GM18951 (cell line): ENCODE results near the gene UPF1.
A peak's percentile ranks its signal among the peaks of the same experiment; 100 is the strongest.

Experiments used
- POLR2A ChIP-seq: IDR thresholded peaks from 4 replicates; pipeline ENCODE4 v1.6.1; 2011; ENCODE audit warnings: mild to moderate bottlenecking; ENCODE audit not compliant: insufficient read length, insufficient read depth; ENCODE audit errors: extremely low read depth
- in situ Hi-C: fragments of 300-500 bp; cut with MboI; formaldehyde crosslinking; loops from one replicate; pipeline ENCODE4 v1.12.0; 2022; ENCODE audit warnings: low sequenced_read_pairs, mixed read lengths, inconsistent platforms; ENCODE audit not compliant: unreplicated experiment

UPF1 gene

DNA sequence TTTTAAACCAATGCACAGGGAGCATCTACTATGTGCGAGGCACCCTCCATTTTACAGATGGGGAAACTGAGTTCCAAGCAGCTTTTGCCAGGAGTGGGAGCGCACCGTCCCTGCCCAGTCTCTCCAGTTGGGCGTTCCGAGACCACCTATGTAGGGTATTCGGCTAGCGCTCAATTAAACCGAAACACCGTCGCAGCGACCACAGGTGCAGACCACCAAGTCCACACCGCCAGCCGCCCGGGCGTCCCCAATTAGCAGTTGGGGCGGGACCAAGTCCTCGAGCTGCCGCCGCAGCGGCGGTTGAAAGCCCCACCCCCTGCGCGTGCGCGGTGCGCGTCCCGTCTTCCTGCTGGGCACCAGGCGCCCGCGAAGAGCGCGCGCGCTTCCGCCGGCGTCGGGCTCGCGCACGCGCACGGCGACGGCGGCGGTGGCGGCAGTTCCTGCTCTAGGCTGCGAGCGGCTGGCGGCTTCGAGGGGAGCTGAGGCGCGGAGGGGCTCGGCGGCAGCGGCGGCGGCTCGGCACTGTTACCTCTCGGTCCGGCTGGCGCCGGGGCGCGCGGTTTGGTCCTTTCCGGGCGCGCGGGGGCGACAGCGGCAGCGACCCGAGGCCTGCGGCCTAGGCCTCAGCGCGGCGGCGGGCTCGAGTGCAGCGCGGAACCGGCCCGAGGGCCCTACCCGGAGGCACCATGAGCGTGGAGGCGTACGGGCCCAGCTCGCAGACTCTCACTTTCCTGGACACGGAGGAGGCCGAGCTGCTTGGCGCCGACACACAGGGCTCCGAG is at the start of gene UPF1:
UPF1 (plus strand) TSS at position 436 of the 782 bp plus-strand sequence; CDS start at position 687, 251 bp downstream.
- TF ChIP-seq POLR2A = peak; percentile 98
- in situ Hi-C loops = no loop called here

DNA sequence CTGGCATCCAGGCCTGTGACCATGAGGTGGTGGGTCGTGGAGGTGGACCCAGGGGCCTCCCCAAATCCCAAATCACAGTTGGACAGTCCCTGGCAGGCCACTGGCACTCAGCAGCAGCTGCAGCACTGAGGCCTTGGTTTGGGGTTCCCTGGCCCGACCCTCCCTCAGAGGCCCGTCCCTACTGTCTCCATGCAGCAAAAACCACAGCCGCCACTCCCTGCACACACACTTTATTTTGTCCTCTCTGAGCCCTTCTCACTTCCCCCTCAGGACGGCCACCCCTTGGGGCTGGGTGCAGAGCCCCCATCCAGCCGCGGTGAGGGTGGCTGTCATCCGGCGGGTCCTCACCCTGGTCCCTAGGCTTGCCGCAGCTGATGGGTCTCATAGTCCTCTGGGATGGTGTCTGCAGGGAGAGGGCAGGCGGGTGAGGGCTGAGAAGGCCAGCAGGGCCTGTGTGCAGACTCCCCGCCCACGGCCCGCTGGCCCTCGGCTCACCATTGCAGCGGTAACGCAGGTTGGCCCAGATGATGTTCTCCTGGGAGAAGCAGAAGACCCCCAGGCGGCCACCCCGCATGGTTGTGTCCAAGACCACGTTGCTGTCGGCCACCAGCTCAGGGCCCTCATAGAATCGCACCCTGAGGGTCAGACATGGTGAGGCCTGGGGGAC is 49.1 kb upstream of the UPF1 start:
- in situ Hi-C loops = no loop called here
- no peak for TF ChIP-seq POLR2A

DNA sequence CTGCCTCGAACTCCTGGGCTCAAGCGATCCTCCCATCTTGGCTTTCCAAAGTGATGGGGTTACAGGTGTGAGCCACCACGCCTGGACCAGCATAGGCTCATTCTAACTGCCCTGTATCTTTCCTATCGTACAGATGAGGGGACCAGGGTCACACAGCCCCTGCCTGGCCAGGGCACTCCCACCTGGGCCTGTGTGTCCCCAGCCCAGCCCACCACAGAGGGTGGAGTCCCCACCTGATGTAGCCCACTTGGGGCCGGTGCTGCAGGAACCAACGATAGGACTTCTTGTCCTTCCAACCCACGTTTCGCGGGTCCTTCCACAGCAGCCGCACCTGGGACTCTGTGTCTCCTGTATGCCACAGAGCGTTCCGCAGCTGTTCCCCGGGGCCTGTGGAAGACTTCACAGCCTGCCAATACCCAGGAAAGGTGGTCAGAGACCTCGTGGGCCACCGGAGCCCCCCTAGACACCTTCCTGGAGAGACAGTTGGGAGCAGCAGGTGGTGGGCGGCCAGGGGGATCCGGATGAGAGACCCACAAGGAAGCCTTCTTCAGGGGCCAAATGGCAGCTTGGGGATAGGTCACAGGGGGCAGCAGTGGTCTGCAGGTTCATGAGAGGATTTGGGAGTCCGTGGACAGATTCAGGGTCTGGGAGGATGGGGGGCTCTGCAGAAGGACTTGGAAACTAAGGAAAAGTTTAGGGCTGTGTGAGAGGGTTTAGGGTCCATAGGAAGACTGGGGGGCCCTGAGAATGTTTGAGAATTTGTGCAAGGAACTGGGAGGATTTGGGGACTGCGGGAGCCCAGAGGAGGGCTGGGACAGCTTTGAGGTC is 47.6 kb upstream of the UPF1 start:
- TF ChIP-seq POLR2A = no peak
- in situ Hi-C loops = no loop called here

DNA sequence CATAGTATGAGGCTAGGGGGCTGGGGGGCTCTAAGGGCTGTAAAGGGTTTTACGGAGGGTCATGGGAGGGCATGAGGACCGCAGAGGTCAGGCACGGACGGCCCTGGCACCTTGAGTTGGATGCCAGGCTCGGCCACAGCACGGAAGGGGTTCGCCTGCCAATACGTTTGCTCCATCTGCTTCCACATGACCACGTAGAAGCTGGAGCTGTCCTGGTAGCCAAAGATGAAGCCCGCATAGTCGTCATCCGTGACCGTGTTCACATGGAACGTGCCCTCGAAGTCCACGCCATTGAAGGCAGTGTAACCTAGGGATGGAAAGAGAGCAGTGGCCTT is 47.0 kb upstream of the UPF1 start:
- in situ Hi-C loops = no loop called here

GRCh38 chr19:18785179-18786124 is 46.3 kb upstream of the UPF1 start:
- no peak for TF ChIP-seq POLR2A
- in situ Hi-C loops = no loop called here

More for the DNA sequence above, 47.0 kb upstream of the UPF1 start:
- TF ChIP-seq POLR2A = no peak

DNA sequence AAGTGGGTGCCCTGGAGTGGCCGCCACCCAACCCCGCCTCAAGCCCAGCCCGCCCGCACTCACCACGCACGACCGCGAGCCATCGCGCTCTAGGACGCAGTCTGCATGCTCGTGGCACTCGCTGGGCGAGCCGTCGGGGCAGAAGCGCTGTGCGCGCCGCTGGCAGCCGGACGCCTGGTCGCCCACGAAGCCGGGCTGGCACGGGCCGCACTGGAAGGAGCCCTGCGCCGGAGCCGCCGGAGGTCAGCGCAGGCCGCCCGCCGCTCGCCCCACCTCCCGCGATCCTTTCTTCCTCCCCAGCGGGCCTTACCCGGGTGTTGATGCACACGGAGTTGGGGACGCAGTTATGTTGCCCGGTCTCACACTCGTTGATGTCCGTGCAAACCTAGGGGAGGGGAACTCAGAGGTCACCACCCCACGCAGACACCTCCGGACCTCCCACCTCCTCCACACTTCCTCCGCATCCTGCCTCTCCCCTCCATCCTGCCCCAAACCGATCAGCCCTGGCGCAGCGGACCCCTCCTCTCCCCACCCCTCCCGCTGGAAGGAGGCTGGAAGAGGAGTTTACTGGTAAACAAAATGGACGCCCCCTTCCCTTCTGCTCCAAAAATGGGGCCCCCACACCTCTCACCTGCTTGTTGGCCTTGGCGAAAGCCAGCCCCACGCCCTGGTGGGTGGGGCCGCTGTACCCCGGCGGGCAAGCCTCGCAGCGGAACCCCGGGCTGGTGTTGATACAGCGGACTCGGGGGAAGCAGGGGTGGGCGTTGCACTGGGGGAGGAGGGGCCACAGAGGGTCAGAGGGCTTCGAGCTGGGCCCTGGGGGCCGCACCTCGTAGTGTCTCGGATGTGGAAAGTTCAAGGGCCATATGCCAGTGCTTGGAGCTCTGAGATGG is 43.0 kb upstream of the UPF1 start:
- no peak for TF ChIP-seq POLR2A
- in situ Hi-C loops = no loop called here

- TF ChIP-seq POLR2A = no peak
- in situ Hi-C loops = no loop called here
Observed at GRCh38 chr19:18789422-18789869, 42.3 kb upstream of the UPF1 start.

DNA sequence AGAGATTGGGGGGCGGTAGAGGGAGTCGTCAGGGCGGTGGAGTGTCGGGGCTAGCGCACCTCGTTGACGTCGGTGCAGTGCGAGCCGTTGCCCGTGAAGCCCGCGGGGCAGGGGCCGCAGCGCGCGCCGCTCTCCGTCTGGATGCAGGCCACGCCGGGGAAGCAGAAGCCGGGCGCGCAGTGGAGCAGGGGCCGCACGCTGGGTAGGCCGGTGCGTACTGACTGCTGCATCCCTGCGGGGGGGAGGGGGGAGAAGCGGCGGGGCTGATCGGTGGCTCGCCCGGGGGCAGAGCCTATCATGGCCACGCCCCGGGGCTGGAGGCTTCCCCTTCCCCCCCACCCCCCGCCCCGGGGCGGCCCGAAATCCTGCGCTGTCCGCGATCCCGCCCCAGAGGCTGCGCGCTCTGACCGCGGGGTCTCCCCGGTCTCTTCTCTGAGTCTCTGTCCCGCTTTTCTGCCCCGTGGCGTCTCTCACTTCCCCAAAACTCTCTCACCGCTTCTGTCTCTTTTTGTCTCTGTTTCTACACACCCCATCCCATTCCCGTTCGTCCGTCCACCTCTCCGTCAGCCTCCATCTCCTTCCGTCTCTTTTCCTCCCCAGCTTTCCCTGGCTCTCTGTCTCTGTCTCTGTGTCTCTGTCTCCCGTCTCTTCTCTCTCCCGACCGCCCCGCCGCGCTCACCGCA is 41.7 kb upstream of the UPF1 start:
- in situ Hi-C loops = no loop called here
- no peak for TF ChIP-seq POLR2A

GRCh38 chr19:18790566-18791314 is 41.0 kb upstream of the UPF1 start, which contains the start of gene COMP:
Gene COMP (minus strand): TSS chr19:18791305. CDS start chr19:18791269, 36 bp downstream.
- in situ Hi-C loops = no loop called here
- no peak for TF ChIP-seq POLR2A

DNA sequence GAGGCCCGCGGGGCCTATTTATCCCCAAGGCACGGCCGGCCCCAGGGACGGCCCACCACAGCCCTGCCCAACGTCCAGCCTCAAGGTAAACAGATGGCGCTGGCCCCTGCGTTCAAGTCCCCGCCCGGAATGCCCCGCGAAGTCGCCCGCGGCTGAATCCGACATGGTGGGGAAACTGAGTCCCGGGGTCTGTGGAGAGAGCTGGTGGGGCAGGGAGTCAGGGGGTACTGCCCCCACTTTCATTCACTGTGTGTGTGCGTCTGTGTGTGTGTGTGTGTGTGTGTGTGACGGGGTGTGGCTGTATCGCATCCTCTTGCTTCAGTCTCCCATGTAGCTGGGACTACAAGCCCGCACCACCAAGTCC is 40.5 kb upstream of the UPF1 start:
- in situ Hi-C loops = no loop called here
- no peak for TF ChIP-seq POLR2A

GRCh38 chr19:18792661-18793060 is 39.1 kb upstream of the UPF1 start:
- in situ Hi-C loops = no loop called here
- TF ChIP-seq POLR2A = no peak
